SU-DHL-6 (cell line): Measurements from ENCODE around the gene MTMR3.

Source experiments
- EZH2phosphoT487 ChIP-seq: fragments of 200-600 bp; sonication (generic), shearing (Covaris generic); conservative IDR thresholded peaks from 2 replicates; pipeline ENCODE4 v1.6.1; 2018; ENCODE audit warnings: mild to moderate bottlenecking, antibody characterized with exemption, low read length, moderate library complexity, mixed read lengths
- TF ChIP-seq, protein P1 (sequence below): fragments of 200-600 bp; sonication (generic); IDR thresholded peaks from one replicate; pipeline ENCODE4 v1.5.1; 2017; ENCODE audit warnings: antibody characterized with exemption, mild to moderate bottlenecking, low read length, moderate library complexity; ENCODE audit not compliant: insufficient read depth, poor library complexity, severe bottlenecking

- TF ChIP-seq, protein P1, sequence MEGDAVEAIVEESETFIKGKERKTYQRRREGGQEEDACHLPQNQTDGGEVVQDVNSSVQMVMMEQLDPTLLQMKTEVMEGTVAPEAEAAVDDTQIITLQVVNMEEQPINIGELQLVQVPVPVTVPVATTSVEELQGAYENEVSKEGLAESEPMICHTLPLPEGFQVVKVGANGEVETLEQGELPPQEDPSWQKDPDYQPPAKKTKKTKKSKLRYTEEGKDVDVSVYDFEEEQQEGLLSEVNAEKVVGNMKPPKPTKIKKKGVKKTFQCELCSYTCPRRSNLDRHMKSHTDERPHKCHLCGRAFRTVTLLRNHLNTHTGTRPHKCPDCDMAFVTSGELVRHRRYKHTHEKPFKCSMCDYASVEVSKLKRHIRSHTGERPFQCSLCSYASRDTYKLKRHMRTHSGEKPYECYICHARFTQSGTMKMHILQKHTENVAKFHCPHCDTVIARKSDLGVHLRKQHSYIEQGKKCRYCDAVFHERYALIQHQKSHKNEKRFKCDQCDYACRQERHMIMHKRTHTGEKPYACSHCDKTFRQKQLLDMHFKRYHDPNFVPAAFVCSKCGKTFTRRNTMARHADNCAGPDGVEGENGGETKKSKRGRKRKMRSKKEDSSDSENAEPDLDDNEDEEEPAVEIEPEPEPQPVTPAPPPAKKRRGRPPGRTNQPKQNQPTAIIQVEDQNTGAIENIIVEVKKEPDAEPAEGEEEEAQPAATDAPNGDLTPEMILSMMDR = no peak
- no peak for TF ChIP-seq EZH2phosphoT487
Measured at GRCh38 chr22:29983296-29983917, 100.4 kb downstream of the MTMR3 start.
